Body of pancreas (tissue), 4 donors: ENCODE results near the gene DDX19B.

Source experiments
- POLR2A ChIP-seq, 3 donors: fragments of 450-650 bp; IDR thresholded peaks; one replicate each; pipeline ENCODE4 v1.6.1; 2016; ENCODE audit warnings: antibody characterized with exemption in 3 of 3, mild to moderate bottlenecking in 2 of 3
- TF ChIP-seq, protein P1 (sequence below), 7 experiments: fragments of 450-650 bp in 4 of 7; fragments of 200-600 bp in 3 of 7; sonication (generic) in 3 of 7; IDR thresholded peaks; one replicate each; pipeline ENCODE4 v1.5.1; 2016 to 2019; ENCODE audit warnings: antibody characterized with exemption in 7 of 7

DNA sequence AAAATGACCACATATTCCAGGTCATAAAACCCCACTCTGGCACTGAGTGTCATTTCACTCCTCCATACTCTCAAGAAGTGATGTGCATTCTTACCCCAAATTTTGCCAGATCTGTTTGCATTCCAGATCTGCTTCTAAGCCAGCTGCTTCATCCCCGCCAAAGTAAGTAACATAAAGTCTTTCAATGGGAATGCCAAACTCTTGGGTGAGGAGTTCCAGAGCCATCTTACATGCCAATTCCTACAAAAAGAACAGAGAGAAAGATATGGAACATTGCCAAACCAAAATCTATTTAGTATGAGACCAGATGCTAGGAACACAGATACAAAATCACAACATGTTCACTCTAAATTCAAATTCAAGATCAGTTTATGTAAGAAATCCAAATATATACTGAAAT is 22.6 kb upstream of the DDX19B start:
- TF ChIP-seq, protein P1, sequence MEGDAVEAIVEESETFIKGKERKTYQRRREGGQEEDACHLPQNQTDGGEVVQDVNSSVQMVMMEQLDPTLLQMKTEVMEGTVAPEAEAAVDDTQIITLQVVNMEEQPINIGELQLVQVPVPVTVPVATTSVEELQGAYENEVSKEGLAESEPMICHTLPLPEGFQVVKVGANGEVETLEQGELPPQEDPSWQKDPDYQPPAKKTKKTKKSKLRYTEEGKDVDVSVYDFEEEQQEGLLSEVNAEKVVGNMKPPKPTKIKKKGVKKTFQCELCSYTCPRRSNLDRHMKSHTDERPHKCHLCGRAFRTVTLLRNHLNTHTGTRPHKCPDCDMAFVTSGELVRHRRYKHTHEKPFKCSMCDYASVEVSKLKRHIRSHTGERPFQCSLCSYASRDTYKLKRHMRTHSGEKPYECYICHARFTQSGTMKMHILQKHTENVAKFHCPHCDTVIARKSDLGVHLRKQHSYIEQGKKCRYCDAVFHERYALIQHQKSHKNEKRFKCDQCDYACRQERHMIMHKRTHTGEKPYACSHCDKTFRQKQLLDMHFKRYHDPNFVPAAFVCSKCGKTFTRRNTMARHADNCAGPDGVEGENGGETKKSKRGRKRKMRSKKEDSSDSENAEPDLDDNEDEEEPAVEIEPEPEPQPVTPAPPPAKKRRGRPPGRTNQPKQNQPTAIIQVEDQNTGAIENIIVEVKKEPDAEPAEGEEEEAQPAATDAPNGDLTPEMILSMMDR (IDR thresholded peaks at IDR 0.05), result no peak
- no peak for TF ChIP-seq POLR2A (IDR thresholded peaks at IDR 0.05)
